Gastroesophageal sphincter (tissue), 3 donors: ENCODE data around the gene SLC2A11.

Experiments used
- EP300 ChIP-seq: sonication (generic); formaldehyde crosslinking; IDR thresholded peaks from one replicate; pipeline ENCODE4 v1.6.1; 2017; ENCODE audit warnings: antibody characterized with exemption, mild to moderate bottlenecking
- POLR2A ChIP-seq, 2 donors: fragments of 450-650 bp; IDR thresholded peaks; one replicate each; pipeline ENCODE4 v1.6.1; 2017; ENCODE audit warnings: antibody characterized with exemption in 2 of 2, mild to moderate bottlenecking in 2 of 2, moderate library complexity in 1 of 2
- POLR2AphosphoS5 ChIP-seq: sonication (generic); formaldehyde crosslinking; IDR thresholded peaks from one replicate; pipeline ENCODE4 v1.6.1; 2017; ENCODE audit warnings: antibody characterized with exemption
- TF ChIP-seq, protein P1 (sequence below), 4 experiments: fragments of 200-600 bp in 2 of 4; fragments of 450-650 bp in 2 of 4; sonication (generic) in 1 of 4; IDR thresholded peaks; one replicate each; pipeline ENCODE4 v1.5.1; 2017 to 2019; ENCODE audit warnings: antibody characterized with exemption in 4 of 4, mild to moderate bottlenecking in 2 of 4, moderate library complexity in 2 of 4

DNA sequence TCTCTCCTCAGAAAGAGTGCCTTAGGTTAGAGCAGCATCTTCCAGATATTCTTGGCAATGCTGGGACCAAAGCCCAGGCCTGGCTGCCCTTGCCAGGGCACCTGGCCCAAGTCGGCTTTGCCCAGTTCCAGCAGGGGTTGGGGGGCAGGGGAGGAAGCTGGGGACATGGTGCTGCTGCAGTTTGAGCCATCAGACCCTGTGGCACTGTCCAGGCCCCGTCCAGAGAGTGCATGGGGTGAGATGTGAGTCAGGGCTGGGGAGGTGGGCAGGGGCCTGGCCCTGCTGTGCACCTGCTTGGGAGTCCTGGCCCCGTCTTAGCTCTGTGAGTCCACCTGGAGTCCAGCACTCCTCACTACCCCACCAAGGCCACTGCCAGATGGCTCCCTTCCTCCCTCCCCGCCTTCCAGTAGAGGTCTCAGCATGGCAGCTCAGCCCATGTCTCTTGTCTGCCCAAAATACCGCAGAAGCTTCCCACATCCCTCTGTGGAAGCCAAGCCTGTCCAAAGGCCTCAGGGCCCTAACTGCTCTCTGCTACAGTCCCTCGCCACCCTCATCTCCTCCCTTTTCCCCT is 35.5 kb upstream of the SLC2A11 start:
- TF ChIP-seq, protein P1, sequence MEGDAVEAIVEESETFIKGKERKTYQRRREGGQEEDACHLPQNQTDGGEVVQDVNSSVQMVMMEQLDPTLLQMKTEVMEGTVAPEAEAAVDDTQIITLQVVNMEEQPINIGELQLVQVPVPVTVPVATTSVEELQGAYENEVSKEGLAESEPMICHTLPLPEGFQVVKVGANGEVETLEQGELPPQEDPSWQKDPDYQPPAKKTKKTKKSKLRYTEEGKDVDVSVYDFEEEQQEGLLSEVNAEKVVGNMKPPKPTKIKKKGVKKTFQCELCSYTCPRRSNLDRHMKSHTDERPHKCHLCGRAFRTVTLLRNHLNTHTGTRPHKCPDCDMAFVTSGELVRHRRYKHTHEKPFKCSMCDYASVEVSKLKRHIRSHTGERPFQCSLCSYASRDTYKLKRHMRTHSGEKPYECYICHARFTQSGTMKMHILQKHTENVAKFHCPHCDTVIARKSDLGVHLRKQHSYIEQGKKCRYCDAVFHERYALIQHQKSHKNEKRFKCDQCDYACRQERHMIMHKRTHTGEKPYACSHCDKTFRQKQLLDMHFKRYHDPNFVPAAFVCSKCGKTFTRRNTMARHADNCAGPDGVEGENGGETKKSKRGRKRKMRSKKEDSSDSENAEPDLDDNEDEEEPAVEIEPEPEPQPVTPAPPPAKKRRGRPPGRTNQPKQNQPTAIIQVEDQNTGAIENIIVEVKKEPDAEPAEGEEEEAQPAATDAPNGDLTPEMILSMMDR (IDR thresholded peaks at IDR 0.05): no peak
- TF ChIP-seq POLR2AphosphoS5: no peak
- no peak for TF ChIP-seq POLR2A (IDR thresholded peaks at IDR 0.05)
- no peak for TF ChIP-seq EP300
